HG03520 (cell line): Measurements from ENCODE around the gene WDR38.
"Not testable (repeated sequence)": the region's sequence is repeated elsewhere in the genome, so short reads cannot be mapped to it uniquely, and the experiment has no call there.

ENCODE experiments used
- ATAC-seq: cut with Tn5 transposase; IDR thresholded peaks from one replicate; pipeline ENCODE4 v1.9.1; 2021; ENCODE audit warnings: mild to moderate bottlenecking, moderate library complexity; ENCODE audit not compliant: unreplicated experiment

Gene WDR38

DNA sequence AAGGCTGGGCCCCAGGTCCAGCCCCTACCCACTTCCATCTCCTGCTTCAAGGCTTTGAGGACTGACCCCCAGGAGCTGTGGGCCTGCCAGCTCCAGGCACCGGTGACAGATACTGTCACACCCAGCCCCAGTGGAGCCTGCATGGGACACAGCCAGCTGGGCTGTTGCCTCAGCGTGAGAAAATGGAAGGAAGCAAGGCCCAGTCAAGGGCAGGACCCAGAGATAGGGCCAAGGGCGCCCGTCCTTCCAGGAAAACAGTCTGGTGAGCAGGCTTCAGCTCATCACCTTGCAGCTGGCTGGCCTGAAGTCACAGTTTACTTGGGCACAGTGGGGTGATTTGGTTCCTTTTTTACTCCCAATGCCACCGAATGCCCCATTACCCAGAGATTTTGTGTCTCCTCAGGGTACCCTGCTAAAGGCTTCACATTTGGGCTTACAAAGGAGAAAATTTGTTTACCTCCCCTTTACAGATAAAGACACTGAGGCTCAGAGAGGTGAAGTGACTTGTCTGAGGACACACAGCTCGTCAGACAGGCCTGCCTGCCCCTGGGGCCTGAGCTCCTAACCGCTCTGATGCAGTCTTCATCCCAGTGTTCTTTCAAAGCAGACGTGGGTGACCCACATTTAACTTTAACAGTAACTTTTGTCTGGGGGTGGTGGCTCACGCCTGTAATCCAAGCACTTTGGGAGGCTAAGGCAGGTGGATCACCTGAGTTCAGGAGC, 21.5 kb upstream of the WDR38 start:
- ATAC-seq, result no peak

DNA sequence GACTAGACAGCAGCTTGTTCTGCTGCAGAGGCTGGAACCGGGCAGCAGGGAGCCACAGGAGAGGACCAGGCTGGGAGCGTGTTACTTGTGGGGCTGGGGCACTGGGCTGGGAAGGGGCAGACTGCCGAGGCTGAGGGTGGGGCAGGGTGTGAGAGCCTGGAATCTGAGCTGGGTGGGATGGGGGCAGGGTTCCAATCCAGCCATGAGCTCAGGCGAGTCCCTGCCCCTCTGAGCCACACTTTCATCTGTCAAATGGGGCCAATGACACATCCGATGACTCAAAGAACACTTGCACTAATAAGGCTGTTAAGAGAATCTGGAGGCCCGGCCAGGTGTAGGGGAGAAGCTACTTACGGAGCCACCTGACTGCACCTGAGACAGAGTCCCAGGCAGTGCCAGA, 18.7 kb upstream of the WDR38 start:
- ATAC-seq, result no peak

DNA sequence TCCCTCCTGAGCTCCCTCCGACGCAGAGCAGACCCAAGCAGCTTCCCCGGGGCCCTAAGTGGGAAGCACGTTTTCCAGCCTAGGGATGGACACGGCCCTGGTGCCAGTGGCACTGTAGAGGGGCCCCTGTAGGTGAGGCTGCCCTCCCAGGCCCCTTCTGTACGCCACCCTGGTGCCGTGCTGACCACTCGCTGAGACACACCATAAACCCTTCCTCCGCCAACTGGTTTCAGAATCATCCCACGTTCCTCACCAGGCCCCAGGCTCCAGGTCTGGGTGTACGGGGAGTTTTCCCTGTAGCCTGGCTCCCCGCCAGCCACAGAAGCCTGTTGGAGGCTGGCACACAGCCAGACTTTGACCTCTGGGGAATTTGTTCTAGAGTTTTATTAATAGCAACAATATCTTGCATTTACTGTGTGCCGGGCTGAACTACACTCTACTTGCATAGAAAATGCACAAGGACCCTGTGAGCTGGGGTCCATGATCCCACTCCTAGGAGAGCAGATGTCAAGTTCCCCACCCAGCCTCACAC, 18.2 kb upstream of the WDR38 start:
- ATAC-seq, result no peak

DNA sequence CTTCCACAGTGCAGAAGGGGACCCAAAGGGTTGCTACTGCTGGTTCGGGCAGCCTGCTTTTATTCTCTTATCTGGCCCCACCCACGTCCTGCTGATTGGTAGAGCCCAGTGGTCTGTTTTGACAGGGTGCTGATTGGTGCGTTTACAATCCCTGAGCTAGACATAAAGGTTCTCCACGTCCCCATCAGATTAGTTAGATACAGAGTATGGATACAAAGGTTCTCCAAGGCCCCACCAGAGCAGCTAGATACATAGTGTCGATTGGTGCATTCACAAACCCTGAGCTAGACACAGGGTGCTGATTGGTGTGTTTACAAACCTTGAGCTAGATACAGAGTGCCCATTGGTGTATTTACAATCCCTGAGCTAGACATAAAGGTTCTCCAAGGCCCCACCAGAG, 15.1 kb upstream of the WDR38 start:
- not testable (repeated sequence) for ATAC-seq

DNA sequence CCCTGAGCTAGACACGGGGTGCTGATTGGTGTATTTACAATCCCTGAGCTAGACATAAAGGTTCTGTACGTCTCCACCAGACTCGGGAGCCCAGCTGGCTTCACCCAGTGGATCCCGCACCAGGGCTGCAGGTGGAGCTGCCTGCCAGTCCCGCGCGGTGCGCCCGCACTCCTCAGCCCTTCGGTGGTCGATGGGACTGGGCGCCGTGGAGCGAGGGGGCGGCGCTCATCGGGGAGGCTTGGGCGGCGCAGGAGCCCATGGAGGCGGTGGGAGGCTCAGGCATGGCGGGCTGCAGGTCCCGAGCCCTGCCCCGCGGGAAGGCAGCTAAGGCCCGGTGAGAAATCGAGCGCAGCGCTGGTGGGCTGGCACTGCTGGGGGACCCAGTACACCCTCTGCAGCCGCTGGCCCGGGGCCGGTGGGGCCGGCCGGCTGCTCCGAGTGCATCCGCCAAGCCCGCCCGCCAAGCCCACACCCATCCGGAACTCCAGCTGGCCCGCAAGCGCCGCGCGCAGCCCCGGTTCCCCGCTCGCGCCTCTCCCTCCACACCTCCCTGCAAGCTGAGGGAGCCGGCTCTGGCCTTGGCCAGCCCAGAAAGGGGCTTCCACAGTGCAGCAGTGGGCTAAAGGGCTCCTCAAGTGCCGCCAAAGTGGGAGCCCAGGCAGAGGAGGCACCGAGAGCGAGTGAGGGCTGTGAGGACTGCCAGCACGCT, 14.5 kb upstream of the WDR38 start:
- not testable (repeated sequence) for ATAC-seq

DNA sequence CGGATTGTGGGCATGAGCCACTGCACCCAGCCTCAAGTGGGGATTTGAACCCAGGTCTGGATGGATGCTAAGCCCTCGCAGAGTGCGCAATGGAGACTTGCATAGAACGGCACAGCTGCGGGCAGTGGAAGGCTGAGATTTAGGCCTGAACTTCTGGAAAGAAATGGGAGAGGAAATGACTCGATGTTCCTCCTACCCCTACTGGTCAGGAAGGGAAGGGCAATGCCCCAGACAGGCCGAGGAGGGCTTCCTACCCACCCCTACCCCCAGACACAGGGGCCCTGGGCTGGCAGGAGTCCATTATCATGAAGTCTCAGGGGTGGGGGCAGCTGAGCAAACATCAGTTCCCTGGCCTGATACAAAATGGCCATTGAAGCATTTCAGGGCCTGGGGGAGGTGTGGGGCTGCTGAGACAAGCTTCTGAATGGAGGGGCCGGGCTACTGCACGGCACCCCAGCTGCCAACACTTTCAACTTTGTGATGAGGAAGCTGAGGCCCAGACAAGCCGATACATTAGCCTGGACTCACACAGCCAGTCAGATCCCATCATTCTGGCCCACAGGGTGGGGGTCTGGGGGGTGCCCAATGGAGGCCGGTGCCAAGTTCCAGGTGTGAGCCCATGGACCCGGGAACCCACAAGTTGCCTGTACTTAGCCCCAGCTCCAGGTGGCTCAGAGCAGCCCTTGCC, 13.5 kb upstream of the WDR38 start:
- no peak for ATAC-seq

DNA sequence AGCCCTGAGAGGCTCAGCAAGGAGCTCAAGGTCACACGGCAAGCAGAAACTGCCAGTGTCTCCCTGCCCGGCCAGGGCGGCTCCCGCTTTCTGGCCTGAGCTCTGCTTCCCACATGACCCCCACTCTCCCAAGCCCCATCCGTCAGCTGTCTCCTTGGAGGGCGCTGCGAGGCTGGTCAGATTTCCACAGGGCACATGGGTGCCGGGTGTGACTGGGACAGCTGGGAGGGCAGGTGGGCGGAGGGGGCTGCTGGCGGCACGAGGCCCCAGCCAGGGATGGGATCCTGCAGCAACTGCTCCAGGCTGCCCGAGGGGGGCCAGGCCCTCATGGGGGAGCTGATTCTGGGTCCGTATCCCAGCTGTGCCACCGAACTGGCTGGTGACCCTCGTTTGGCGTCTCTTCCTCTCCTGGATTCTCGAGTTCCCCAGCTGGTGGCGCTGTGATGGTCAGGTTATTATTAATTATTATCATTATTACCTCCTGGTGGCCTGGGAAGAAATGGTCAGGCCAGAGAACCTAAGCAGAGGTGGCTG, 12.9 kb upstream of the WDR38 start:
- ATAC-seq, result no peak

DNA sequence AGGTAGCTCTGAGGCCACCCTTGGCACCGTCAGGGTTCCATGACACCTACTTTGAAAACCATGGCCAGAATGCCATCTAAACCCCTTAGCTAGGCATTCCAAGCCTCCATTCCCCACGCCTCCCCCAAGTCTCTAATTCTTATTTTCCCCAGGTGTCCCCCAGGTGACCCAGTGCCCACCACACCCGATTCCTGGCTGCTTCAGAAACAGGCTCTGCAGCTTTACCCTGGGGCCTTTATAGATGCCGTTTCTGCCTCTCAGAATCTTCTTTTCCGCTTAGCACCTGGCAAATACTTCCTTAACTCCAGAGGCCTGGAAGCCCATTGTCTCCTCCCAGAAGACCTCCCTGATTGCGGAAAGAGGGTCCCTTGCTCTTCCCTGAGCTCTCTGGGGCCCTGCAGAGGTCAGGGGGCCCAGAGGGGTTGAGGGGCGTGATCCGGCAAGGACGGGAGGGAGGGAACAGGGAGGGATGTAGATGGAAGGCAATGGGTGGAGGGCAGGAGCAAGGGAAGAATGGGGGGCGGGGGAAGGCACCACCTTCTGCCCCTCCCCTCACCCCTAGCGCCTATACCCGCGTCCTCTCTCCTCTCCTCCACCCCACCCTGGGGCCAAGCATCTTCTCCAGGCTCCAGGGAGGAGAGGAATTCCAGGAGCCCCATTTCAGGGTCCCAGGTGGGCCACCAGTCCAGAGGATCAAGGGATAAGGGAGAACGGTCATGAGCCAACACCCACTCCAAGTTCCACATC, 12.0 kb upstream of the WDR38 start:
- no peak for ATAC-seq

DNA sequence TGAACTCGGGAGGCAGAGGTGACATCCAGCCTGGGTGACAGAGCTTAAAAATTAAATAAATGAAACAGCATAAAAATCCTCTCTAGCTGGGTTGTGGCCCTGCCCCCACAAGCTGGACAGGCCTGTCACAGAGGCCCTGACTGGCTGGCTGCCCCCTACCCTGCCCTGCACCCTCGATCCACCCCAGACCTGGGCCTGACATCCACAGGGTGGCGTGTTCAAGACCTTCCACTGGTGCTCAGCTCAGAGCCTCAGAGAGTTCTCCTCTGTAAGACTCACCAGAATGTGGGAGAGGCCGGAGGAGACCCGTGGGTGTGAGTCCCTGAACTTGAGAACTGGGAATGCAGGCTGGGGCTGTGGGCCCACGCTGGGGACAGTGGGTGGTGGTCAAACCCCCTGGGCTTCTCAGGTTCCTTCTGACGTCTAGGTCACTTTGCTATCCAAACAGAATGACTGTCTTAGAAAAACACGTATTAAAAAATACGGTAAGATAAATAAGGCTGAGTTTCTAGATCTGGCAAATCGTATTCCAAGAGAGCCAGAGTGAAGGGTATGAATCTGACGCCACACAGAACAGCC, 9.7 kb upstream of the WDR38 start:
- ATAC-seq, result no peak

DNA sequence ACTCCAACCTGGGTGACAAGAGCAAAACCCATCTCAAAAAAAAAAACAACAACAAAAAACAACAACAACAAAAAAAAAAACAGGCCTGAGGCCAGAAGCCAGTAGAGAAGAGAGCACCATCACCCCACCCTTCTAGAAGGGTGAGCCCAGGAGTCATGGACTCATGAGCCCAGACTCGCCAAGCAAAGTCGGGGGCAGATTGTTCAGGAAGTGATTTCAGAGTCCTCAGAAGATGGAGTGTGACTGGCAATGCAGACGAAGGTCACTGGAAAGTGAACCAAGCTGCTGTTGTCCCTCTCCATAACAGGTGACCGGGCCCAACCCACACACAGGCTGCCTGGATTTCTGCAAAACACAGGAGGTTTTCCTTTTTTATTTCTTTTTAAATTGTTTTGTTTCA, 9.0 kb upstream of the WDR38 start:
- ATAC-seq, result no peak

DNA sequence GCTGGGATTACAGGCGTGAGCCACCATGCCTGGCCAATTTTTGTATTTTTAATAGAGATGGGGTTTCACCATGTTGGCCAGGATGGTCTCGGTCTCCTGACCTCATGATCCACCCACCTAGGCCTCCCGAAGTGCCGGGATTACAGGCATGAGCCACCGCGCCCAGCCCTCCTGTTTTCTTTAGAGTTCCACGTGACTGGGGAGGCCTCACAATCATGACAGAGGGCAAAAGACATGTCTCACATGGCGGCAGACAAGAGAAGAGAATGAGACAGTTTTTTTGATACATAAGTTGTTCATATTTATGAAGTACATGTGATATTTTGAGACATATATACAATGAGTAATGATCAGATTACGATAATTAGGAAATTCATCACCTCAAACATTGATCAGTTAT, 6.8 kb upstream of the WDR38 start:
- ATAC-seq, result not testable (repeated sequence)

DNA sequence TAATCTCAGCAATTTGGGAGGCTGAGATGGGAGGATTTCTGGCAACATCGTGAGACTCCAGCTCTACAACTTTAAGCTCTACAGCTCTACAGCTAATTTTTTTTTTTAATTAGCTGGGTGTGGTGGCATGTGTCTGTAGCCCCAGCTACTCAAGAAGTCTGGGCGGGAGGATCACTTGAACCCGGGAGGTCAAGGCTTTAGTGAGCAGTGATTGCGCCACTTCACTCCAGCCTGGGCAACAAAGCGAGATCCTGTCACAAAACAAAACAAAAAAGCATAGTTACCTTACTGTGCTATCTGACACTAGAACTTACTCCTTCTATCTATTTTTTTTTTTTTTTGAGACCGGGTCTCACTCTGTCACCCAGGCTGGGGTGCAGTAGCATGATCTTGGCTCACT, 6.3 kb upstream of the WDR38 start:
- ATAC-seq, result no peak

DNA sequence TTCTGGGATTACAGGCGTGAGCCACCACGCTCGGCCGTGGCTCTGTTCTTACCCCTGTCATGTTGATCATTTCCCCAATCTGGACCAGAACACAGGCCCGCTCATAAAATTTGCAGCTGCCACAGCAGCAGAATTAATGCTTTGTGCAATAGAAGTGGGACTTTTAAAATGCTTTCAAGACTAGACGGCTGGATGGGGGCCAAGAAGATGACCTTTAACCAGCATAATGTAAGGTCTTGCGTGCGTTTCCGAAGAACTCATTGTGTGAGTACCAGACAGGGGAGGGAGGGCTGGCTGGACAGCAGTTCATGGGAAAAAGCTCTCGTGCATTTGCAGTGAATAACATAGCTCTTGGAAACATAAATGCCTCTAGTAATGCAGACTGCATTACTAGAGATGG, 3.5 kb upstream of the WDR38 start:
- ATAC-seq, result no peak

DNA sequence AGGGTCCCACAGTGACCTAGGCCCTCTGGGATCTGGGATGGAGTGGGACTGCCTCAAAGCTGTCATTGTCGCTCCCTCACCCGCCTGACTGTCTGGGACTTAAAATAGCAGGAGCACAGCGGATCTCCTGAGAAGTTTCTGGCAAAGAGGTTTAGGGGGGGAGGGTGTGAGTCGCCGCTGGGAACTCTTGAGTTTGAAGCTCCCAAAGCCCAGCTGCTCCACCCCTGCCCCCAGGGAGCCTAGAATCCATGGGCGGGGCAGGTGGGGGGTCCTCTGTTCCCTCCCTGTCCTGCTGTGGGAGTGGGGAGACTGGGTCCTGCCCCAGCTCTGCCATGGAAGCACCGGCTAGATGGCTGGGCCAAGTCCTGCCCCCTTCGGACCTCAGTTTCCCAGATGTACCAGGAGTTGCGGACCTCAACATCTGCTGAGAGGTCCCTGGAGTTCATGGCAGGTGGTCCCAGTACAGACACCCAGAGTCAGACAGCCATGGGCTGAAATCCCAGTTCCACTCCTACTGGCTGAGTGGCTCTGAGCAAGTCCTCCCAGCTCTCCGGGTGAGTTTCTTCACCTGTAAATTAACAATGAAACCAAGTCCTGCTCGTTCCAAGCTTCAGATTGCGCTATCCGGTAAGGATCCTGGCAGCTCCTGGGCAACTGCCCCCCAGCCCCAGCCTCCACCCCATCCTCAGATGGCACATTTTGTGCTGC, 985 bp upstream of the WDR38 start:
- ATAC-seq, result no peak

DNA sequence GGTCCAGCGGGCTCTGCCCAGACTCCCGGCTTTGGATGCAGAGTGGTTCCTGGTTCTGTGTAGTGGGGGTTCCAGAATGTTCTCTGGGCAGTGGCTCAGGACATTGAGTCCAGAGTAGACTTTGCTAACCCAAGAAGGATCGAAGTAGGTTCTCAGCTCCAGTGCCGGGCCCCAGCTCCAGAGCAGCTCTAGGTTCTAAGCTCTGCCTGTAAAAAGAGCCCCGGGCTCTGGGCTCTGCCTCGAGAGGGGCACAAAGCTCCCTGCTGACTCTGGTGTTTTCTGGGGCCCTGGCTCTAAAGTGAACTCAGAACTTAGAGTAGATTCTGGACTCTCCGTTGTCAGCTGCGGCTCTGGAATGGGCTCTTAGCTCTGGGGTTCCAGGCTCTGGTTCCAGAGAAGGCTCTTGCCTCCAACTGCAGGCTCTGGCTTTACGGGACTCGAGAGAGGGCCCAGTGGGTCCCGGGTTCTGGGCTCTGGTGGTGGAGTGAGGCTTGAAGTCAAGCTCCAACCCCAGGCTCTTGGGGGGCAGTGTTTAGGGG, 414 bp downstream of the WDR38 start:
- no peak for ATAC-seq

DNA sequence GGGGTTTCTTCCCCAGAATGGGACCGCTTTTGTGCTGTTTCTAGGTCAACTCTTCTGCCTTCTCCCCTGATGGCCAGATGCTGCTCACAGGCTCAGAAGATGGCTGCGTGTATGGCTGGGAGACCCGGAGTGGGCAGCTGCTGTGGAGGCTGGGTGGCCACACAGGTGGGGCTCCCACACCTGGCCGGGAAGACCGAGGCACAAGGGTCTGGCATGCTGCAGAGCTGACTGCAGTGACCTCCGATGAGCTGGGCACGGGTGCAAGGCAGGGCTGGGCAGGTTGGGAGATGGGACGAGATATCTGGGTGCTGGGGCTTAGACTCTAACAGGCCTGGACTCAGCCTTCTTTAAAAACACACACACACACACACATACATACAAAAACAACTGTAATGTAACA, 901 bp downstream of the WDR38 start:
- no peak for ATAC-seq

DNA sequence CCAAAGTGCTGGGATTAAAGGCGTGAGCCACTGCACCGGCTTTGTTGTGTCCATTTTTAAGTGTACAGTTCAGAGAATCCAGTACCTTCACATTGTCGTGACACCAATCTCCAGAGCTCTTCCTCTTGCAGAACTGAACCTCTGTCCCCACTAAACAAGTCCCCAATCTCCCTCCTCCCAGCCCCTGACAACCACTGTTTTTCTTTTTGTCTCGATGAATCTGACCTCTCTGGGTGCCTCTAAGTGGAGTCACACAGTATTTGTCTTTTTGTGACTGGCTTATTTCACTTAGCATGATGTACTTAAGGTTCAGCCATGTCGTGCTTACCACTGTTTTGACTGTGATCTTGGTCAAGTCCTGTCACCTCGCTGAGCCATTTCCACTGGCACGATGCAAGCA, 1.6 kb downstream of the WDR38 start:
- ATAC-seq, result no peak

DNA sequence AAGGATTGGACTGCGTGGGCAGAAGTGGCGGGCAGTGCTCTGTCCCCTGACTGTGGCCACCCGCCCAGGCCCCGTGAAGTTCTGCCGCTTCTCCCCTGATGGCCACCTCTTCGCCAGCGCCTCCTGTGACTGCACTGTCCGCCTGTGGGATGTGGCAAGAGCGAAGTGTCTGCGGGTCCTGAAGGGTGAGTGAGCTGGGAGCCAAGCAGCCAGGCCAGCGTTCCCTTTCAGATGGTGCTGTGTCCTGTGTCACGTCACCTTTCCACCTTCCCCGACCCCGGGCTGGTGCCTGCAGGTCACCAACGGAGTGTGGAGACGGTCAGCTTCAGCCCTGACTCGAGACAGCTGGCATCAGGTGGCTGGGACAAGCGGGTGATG, 2.3 kb downstream of the WDR38 start:
- no peak for ATAC-seq

DNA sequence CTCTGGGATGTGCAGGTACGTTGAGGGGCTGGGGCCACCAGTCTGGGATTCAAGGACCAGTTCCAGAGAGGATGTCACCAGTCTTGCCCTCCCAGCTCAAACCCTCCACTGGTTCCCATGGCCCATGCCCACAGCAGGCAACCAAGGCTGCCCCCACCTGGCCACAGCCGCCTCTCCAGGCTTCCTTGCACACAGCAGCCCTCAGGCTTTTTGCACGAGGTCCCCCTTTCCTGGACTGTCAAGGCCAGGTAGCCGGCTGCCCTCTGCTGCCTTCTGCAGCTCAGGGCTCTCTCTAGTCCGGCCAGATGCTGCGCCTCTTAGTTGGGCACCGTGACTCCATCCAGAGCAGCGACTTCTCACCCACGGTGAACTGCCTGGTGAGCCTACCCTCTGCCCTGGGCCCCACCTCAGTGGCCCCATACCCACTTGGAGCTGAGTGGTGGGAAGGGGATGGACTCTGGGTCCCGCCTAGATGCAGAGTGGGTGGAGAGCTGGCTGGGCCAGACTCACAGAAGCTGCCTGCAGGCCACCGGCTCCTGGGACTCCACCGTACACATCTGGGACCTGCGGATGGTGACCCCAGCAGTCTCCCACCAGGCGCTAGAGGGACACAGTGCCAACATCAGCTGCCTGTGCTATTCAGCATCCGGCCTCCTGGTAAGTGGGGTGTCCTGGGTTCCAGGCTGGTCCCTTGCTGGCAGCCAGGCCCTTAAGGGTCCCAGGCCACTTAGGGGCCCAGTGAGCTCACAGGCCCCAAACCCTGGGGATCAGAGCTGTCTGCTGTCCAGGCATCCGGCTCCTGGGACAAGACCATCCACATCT, 2.9 kb downstream of the WDR38 start:
- ATAC-seq, result no peak
